NCI-H1092 treated with DMSO at 0.1 percent for 48 hours (cell line): ENCODE data around the gene PHF19.

Experiments
- DNase-seq: peaks from one replicate; lab custom pipeline; 2025; lab: John Stamatoyannopoulos, UW

Gene PHF19

GRCh38 chr9:120853198-120853597 is 23.8 kb downstream of the PHF19 start:
- no peak for DNase-seq

- no peak for DNase-seq
Measured at GRCh38 chr9:120852240-120853010, 24.6 kb downstream of the PHF19 start.

GRCh38 chr9:120851449-120851848 is 25.5 kb downstream of the PHF19 start:
- no peak for DNase-seq

DNA sequence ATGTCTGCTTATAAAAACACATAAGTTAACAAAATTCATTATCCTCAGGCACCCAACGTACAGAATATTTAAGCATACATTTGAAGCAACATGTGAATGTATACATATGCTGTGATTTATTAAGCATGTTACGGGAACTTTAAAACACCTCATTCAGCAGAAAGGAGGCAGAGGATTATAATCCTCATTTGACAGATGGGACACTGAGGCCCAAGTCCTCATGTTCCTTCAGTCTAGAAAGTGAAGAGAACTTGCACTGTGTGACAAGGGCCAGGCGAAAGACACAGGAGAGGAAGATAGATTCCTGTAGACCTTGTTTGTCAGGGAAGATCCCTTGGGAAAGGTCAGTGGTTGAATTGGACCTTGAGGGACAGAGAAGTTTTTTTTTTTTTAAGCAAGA is 26.7 kb downstream of the PHF19 start:
- DNase-seq: no peak

DNA sequence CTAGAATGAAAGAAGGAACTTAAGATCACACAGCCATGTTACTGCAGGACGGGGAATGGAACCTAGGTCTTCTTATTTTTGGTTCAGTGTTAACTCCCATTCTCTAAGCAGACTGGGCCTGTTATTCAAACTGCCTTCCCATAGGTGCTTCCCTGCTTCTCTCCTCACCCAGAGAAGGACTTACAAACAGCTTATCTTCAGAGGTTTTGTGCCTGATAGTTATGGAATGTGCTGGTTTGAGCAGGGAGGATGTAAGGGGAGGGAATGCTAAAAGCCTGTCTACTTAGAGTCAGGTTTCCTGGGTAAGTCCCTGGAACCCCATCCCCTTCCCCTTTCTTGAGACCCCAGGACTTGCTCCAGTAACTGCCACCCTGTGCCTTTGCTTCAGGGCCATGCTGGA is 30.1 kb downstream of the PHF19 start:
- DNase-seq: no peak

- DNase-seq: no peak
Measured at GRCh38 chr9:120846251-120846889, 30.6 kb downstream of the PHF19 start.

GRCh38 chr9:120845255-120845654 is 31.7 kb downstream of the PHF19 start:
- no peak for DNase-seq

DNA sequence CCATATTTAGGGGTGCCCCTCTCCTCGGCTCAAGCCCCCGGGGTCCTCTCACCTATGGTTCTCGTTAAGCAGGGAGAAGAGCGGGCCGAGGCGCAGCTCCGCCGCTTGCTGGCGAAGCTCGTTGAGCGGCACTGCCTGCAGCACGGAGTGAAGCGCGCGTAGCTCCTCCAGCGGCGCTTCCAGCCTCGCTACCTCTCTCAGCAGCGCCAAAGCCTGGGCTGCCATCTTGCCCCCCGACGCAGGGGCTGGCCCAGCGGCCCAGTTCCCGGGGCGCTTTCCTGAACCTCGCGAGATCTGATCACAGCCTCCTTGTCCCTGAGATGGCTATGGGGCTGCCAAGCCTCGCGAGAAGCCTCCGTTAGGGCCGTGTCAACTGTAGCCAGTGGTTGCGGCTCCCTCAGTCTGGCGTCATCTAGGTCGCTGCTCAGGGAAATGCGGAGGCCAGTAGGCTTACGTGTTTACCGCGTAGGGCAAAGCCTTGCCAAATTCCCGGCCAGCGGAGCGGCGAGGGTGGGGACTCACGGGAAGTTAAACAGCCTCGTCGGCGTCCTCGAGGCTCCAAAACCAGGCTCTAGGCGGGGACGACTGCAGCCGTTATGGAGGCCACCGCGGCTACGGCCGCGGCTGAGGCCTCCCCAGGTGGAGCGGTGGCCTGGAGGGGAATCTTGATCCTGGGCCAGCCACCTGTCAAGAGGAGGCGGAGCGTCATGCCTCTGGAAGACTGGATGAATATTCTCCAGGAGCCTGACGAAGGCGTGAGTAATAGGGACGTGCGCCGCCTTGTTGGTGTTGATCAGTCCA is 34.1 kb downstream of the PHF19 start, which contains the start of gene PSMD5:
Gene PSMD5, minus strand, starts transcription at position 238 of the 801 bp plus-strand sequence. Its CDS starts 13 bp downstream, at position 225.
- DNase-seq: peak; percentile 98

DNA sequence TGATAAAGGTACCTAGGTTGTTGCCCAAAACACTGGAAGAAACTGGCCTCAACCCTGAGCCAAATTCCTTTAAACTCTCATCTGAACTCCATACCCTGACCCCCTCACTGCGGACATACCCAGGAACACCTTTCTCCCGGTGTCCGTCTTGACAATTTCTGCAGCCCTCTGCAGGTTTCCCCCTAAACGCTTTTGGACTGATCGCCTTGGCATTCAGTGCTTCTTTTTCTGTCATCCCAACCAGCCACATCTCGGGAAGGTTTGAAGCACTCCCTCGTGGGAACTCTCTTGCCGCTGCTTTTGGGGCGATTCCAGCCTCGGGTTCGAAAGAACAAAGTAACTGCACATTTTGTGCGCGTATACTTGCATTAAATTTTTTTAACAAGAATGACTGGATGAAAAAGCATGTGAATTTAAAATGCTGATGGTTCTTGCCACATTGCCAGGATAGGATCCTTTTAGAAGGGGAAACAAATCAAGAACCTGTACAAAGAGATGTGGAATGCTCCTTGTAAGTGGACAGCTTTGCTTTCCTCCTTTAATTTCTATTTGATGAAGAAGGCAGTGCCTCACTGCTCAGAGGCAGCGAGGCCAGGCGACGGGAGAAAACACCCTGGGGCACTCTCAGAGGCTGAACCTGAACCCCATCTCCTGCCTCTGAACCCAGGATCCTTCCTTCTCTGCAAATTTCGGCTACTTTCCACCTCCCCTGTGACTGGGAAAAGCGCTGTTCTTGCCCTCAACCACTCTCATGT is 34.9 kb downstream of the PHF19 start:
- no peak for DNase-seq

DNA sequence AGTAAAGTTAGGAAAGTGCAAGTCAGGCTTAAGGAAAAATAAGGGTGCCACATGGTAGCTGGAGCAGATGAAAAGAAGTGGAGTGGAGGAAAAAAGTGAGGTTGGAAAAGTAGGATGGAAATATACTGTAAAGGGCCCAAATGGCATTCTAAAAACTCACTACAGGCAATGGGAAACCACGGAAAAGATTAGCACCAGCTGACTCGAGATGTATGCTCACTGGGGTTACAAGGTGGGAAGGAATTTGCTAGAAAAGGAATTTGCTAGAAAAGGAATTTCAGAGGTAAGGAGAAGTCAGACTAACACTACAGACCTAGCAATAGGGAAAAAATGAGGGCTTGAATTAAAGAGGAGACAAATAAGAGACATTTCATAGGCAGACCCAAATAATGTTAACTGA is 37.8 kb downstream of the PHF19 start:
- DNase-seq: no peak

DNA sequence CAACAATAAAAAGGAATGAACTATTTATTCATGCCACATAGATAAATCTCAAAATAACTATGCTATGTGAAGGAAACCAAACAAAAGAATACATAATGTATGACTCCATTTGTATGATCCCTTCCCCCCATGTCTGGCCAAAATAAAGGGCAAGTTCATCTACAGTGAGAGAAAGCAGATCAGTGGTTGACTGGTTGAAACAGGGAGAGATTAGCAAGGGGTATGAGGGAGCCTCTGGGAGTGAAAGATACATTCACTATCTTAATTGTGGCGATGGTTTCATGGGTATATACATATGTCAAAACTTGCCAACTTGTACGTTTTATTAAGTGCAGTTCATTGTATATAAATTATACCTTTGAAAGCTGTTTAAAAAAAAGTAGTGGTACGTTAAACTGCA is 39.1 kb downstream of the PHF19 start:
- DNase-seq: no peak

DNA sequence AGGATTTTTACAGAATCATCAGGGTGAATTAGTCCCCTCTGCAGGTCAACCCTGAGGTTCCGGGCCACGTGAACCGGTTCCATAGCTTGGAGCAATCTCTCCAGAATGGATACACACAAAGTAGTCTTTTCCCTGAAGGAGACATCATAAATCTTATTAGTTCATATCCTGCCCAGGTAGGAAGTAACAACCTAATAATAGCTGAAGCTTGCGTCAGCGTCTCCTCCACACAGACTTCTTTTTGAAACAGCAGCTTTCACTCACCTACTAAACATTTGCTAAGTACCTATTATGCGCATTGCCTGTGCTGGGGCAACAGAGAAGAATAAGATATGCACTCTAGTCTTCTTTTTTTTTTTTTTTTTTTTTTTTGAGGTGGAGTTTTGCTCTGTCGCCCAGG is 43.7 kb downstream of the PHF19 start:
- DNase-seq: no peak

GRCh38 chr9:120832807-120833206 is 44.2 kb downstream of the PHF19 start:
- DNase-seq: no peak

DNA sequence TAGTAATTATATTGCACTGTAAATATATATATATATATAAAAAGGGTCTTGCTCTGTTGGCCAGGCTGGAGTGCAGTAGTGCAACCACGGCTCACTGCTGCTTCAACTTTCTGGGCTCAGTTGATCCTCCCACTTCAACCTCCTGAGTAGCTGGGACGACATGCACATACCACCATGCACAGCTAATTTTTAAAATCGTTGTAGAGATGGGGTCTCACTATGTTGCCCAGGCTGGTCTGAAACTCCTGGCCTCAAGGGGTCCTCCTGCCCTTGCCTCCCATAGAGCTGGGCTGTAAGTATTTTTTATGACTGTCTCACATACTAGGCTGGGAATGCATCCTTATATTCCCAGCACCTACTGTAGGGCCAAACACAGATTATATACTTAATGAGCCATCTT is 46.1 kb downstream of the PHF19 start:
- DNase-seq: no peak

DNA sequence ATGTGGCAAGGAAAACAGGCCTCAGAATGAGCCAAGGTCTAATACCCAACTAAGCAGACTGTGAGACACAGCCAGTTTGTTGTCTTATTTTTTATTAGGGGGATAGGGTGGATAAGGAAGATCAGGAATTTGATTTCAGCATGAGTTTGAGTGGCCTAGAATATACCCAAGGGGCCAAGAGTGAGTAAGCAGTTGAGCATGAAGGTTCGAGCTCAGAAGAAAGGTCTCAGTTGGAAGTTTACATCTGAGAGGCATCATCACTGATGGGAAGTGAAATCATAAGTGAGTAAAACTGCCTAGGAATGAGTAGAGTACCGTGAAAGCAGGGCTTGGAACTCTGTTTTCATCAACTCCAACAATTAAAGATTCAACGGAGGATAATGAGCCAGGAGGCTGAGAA is 46.8 kb downstream of the PHF19 start:
- no peak for DNase-seq

DNA sequence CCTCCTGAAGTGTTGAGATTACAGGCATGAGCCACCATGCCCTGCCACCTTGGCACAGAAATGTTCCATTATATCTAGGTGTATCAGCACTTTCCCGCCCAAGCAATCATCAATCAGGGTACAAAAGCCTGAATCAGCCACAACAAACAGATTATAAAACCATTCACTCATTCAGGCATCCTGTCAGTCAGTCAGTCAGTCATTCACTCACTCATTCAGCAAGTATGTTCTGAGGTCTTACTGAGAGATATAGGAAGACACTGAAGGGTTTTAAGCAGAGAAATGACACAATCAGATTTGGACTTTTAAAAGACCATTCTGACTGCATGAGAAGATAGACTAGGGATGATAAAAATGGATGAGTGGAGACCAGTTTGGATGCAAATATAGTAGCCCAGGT is 47.3 kb downstream of the PHF19 start:
- no peak for DNase-seq

DNA sequence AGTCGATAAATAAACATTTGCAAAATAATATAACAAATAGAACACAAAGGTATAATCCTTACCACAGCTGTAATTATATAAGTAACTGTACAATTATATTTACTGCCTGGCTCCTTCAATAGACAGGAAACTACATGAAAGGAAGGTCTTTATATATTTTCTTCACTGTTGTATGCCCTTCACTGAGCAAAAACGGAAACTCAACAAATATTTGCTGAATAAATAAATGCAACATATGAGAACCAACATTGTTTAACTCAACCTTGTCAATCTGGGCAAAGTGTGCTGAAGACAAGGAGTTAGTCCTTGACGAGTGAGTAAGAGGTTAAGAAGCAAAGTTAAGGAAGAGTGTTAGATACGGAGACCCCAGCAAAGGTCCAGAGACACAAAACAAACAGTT is 56.9 kb downstream of the PHF19 start:
- DNase-seq: no peak

- no peak for DNase-seq
Measured at GRCh38 chr9:120818595-120818994, 58.4 kb downstream of the PHF19 start.

- DNase-seq: no peak
Measured at GRCh38 chr9:120815075-120815474, 61.9 kb downstream of the PHF19 start.

GRCh38 chr9:120808931-120809330 is 68.1 kb downstream of the PHF19 start:
- DNase-seq: no peak

DNA sequence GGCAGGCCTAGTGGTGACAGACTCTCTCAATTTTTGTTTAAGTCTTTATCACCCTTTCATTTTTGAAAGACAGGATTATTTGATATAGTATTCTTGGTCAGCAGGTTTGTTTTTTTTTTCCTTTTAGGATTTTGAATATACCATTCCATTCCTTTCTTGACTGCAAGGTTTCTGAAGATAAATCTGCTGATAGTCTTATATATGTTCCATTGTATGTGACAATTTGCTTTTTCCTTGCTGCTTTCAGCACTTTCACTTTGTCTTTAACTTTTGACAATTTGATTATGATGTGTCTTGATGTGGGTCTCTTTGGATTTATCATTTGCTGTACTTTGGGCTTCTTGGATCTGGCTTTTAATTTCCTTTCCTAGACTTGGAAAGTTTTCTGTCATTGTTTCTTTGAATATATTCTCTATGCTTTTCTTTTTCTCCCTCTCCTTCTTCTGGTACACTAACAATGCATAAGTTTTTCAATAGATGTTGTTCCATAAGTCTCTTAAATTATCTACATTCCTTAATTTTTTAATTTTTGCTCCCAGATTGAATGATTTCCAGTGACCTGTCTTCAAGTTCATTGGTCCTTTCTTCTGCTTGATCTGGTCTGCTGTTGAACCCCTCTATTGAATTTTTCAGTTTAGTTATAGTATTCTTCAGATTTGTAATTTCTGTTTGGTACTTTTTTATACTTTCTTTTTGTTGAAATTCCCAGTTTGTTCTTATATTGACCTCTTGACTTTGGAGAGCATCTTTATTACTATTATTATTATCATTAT is 69.2 kb downstream of the PHF19 start:
- no peak for DNase-seq
